GM10248 (cell line): ENCODE results near the gene TSTD1.
A peak's percentile ranks its signal among the peaks of the same experiment; 100 is the strongest.

Experiments used
- CTCF ChIA-PET: fragments of 300-600 bp; sonication (Branson Sonifier 250); formaldehyde crosslinking; extraction: SDS; loops from one replicate; lab custom pipeline; 2021; ENCODE audit warnings: antibody characterized with exemption; lab: Yijun Ruan, JAX
- POLR2A ChIA-PET: fragments of 350-650 bp; sonication (Branson Sonifier 250); formaldehyde crosslinking; extraction: SDS; loops from one replicate; lab custom pipeline; 2020; ENCODE audit warnings: antibody characterized with exemption; lab: Yijun Ruan, JAX
- DNase-seq: peaks from one replicate; pipeline ENCODE4 v3.0.0; 2012; ENCODE audit errors: extremely low spot score
- CTCF ChIP-seq: IDR thresholded peaks from 2 replicates; pipeline ENCODE4 v1.5.1; 2012; ENCODE audit warnings: mild to moderate bottlenecking, low read depth; ENCODE audit errors: extremely low read depth, missing control alignments, control extremely low read depth

Gene TSTD1

GRCh38 chr1:161038523-161039153, at the start of gene TSTD1:
Gene TSTD1 (minus strand): TSS chr1:161038964. CDS start chr1:161038889, 75 bp downstream.
- ChIA-PET POLR2A (interaction anchor here (0.7 to 1.7 kb wide), 4 partner anchors 8 to 268 kb away, joined by 3 to 7 read pairs (median 5); partner anchors contain the start of gene F11R), CTCF (interaction anchor here (1.0 to 5.6 kb wide), 6 partner anchors 17 to 99 kb away, joined by 3 to 49 read pairs (median 7); partner anchors contain the start of genes F11R, KLHDC9, NIT1 and PFDN2)
- TF ChIP-seq CTCF: no peak
- DNase-seq: peak; percentile 92

GRCh38 chr1:161086457-161086856, 47.7 kb upstream of the TSTD1 start:
- ChIA-PET POLR2A (no interaction called here), CTCF (interaction anchor here (1.8 to 9.2 kb wide), 4 partner anchors 10 to 89 kb away, joined by 3 to 91 read pairs (median 40); partner anchors contain the start of genes ARHGAP30, KLHDC9 and PPOX)
- TF ChIP-seq CTCF: no peak
- no peak for DNase-seq

- DNase-seq: no peak
- CTCF ChIA-PET: interaction anchor here (1.2 to 9.2 kb wide), 5 partner anchors 11 to 80 kb away, joined by 3 to 91 read pairs (median 7); partner anchors contain the start of genes ARHGAP30, DEDD, KLHDC9 and PPOX
- no peak for TF ChIP-seq CTCF
- POLR2A ChIA-PET: interaction anchor here (0.7 kb wide), 1 partner anchor 37 kb away, joined by 4 read pairs; no protein-coding TSS in a partner anchor
Observed at GRCh38 chr1:161085165-161085564, 46.4 kb upstream of the TSTD1 start.

- CTCF ChIA-PET: interaction anchor here (1.2 to 9.2 kb wide), 4 partner anchors 11 to 48 kb away, joined by 3 to 91 read pairs (median 38); partner anchors contain the start of genes ARHGAP30, DEDD and KLHDC9
- TF ChIP-seq CTCF: no peak
- POLR2A ChIA-PET: no interaction called here
- DNase-seq: no peak
Observed at GRCh38 chr1:161084597-161084988, 45.8 kb upstream of the TSTD1 start.

GRCh38 chr1:161083748-161084596, 45.2 kb upstream of the TSTD1 start:
- ChIA-PET CTCF (interaction anchor here (1.1 to 9.2 kb wide), 4 partner anchors 11 to 49 kb away, joined by 3 to 91 read pairs (median 38); partner anchors contain the start of genes ARHGAP30, DEDD and KLHDC9), POLR2A (no interaction called here)
- no peak for TF ChIP-seq CTCF
- no peak for DNase-seq
